H9 (cell line): Measurements from ENCODE around the gene RELCH. TPM values are rescaled to one million over a fixed set of nuclear protein-coding genes. Genes with fewer than 3 reads are reported as not detected.

Experiments used
- DNase-seq: peaks from one replicate; pipeline ENCODE4 v3.0.0-alpha.2; 2017
- H2AFZ ChIP-seq: one replicate; pipeline ENCODE4 v1.6.1; 2013; ENCODE audit warnings: mild to moderate bottlenecking, low read length, control low read depth, moderate library complexity
- H2AK5ac ChIP-seq: 2 replicates; pipeline ENCODE4 v1.6.1; 2013; ENCODE audit warnings: low read length, control low read depth, mixed read lengths; ENCODE audit not compliant: insufficient read length
- H2BK120ac ChIP-seq: one replicate; pipeline ENCODE4 v1.6.1; 2013; ENCODE audit warnings: low read depth, mild to moderate bottlenecking, low read length, control low read depth, inconsistent platforms; ENCODE audit not compliant: poor library complexity, severe bottlenecking
- H2BK12ac ChIP-seq: 2 replicates; pipeline ENCODE4 v1.6.1; 2013; ENCODE audit warnings: low read length, control low read depth, mixed read lengths, low read depth; ENCODE audit not compliant: insufficient read length
- H2BK15ac ChIP-seq: 2 replicates; pipeline ENCODE4 v1.6.1; 2013; ENCODE audit warnings: low read depth, low read length, control low read depth
- H2BK20ac ChIP-seq: one replicate; pipeline ENCODE4 v1.6.1; 2013; ENCODE audit warnings: low read depth, mild to moderate bottlenecking, low read length, control low read depth, inconsistent platforms; ENCODE audit not compliant: poor library complexity, severe bottlenecking
- H2BK5ac ChIP-seq: 2 replicates; pipeline ENCODE4 v1.6.1; 2013; ENCODE audit warnings: low read length, control low read depth, mixed read lengths; ENCODE audit not compliant: insufficient read length
- H3K14ac ChIP-seq: 2 replicates; pipeline ENCODE4 v1.6.1; 2013; ENCODE audit warnings: low read length, control low read depth; ENCODE audit not compliant: insufficient read depth
- H3K18ac ChIP-seq: 2 replicates; pipeline ENCODE4 v1.6.1; 2013; ENCODE audit warnings: low read depth, mild to moderate bottlenecking, mixed read lengths, low read length, control low read depth; ENCODE audit not compliant: insufficient read length
- H3K23ac ChIP-seq: 2 replicates; pipeline ENCODE4 v1.6.1; 2013; ENCODE audit warnings: low read length, control low read depth, mixed read lengths, low read depth; ENCODE audit not compliant: insufficient read length
- H3K23me2 ChIP-seq: 2 replicates; pipeline ENCODE4 v1.6.1; 2013; ENCODE audit warnings: low read depth, mild to moderate bottlenecking, mixed read lengths, low read length, control low read depth; ENCODE audit not compliant: insufficient read length, poor library complexity, severe bottlenecking
- H3K27ac ChIP-seq: 2 replicates; pipeline ENCODE4 v1.5.1; 2013; ENCODE audit warnings: low read length, control low read depth, mixed read lengths, low read depth; ENCODE audit not compliant: insufficient read length
- H3K27me3 ChIP-seq: 2 replicates; pipeline ENCODE4 v1.6.1; 2013; ENCODE audit warnings: low read length, control low read depth, inconsistent platforms; ENCODE audit not compliant: insufficient read depth
- H3K4ac ChIP-seq: 2 replicates; pipeline ENCODE4 v1.6.1; 2013; ENCODE audit warnings: low read depth, mild to moderate bottlenecking, control low read depth, inconsistent platforms, low read length, moderate library complexity
- H3K4me1 ChIP-seq: 2 replicates; pipeline ENCODE4 v1.6.1; 2013; ENCODE audit warnings: low read length, control low read depth, inconsistent platforms; ENCODE audit not compliant: insufficient read depth
- H3K4me2 ChIP-seq: 2 replicates; pipeline ENCODE4 v1.6.1; 2013; ENCODE audit warnings: low read length, control low read depth, mixed read lengths; ENCODE audit not compliant: insufficient read length, insufficient read depth
- H3K56ac ChIP-seq: 2 replicates; pipeline ENCODE4 v1.6.1; 2013; ENCODE audit warnings: low read depth, mild to moderate bottlenecking, mixed read lengths, low read length, control low read depth; ENCODE audit not compliant: insufficient read length
- H3K79me1 ChIP-seq: 2 replicates; pipeline ENCODE4 v1.6.1; 2013; ENCODE audit warnings: low read depth, mild to moderate bottlenecking, moderate library complexity, low read length, control low read depth, inconsistent platforms; ENCODE audit not compliant: insufficient read depth, poor library complexity, severe bottlenecking
- H3K79me2 ChIP-seq: 2 replicates; pipeline ENCODE4 v1.6.1; 2013; ENCODE audit warnings: low read length, control low read depth, inconsistent platforms; ENCODE audit not compliant: insufficient read depth
- H3K9ac ChIP-seq: 2 replicates; pipeline ENCODE4 v1.6.1; 2013; ENCODE audit warnings: low read length, control low read depth, mixed read lengths; ENCODE audit not compliant: insufficient read length; ENCODE audit errors: extremely low read depth
- H3K9me3 ChIP-seq: one replicate; pipeline ENCODE4 v1.6.1; 2013; ENCODE audit warnings: low read depth, low read length, inconsistent platforms; ENCODE audit not compliant: control insufficient read depth
- H3T11ph ChIP-seq: one replicate; pipeline ENCODE4 v1.6.1; 2013; ENCODE audit warnings: mild to moderate bottlenecking, low read length, control low read depth, inconsistent platforms
- H4K20me1 ChIP-seq: one replicate; pipeline ENCODE4 v1.6.1; 2013; ENCODE audit not compliant: control insufficient read depth, insufficient read length, insufficient read depth
- H4K5ac ChIP-seq: 2 replicates; pipeline ENCODE4 v1.6.1; 2013; ENCODE audit warnings: low read depth, mild to moderate bottlenecking, mixed read lengths, low read length, control low read depth; ENCODE audit not compliant: insufficient read length
- H4K8ac ChIP-seq: replicated peaks from 2 replicates; pipeline ENCODE4 v1.6.1; 2013; ENCODE audit warnings: low read length, control low read depth, mixed read lengths, low read depth; ENCODE audit not compliant: insufficient read length
- H4K91ac ChIP-seq: 2 replicates; pipeline ENCODE4 v1.6.1; 2013; ENCODE audit warnings: low read depth, mild to moderate bottlenecking, moderate library complexity, mixed read lengths, low read length, control low read depth; ENCODE audit not compliant: insufficient read length
- H3K27ac Mint-ChIP-seq, 3 experiments: 2 replicates in 2 of 3; 3 replicates in 1 of 3; pipeline ENCODE4 v1.8.0; 2020 to 2021; ENCODE audit warnings: mixed read lengths in 3 of 3, mild to moderate bottlenecking in 1 of 3, moderate library complexity in 1 of 3
- H3K27me3 Mint-ChIP-seq: 2 replicates; pipeline ENCODE4 v1.8.0; 2021; ENCODE audit warnings: low read depth, mild to moderate bottlenecking, moderate library complexity, mixed read lengths
- H3K36me3 Mint-ChIP-seq, 3 experiments: 2 replicates in 2 of 3; 3 replicates in 1 of 3; pipeline ENCODE4 v1.8.0; 2020 to 2021; ENCODE audit warnings: low read depth in 3 of 3, mixed read lengths in 3 of 3; ENCODE audit not compliant: insufficient read depth in 1 of 3
- H3K4me1 Mint-ChIP-seq, 2 experiments: 2 replicates each; pipeline ENCODE4 v1.8.0; 2020; ENCODE audit warnings: mixed read lengths in 2 of 2
- H3K4me3 Mint-ChIP-seq, 2 experiments: 2 replicates in 1 of 2; 3 replicates in 1 of 2; pipeline ENCODE4 v1.8.0; 2020 to 2021; ENCODE audit warnings: mild to moderate bottlenecking in 2 of 2, mixed read lengths in 2 of 2, moderate library complexity in 1 of 2
- H3K9me3 Mint-ChIP-seq, 2 experiments: 2 replicates in 1 of 2; 3 replicates in 1 of 2; pipeline ENCODE4 v1.8.0; 2020; ENCODE audit warnings: mild to moderate bottlenecking in 2 of 2, mixed read lengths in 2 of 2, moderate library complexity in 1 of 2
- CTCF ChIP-seq: fragments of 200-600 bp; sonication (generic); conservative IDR thresholded peaks from 3 replicates; pipeline ENCODE4 v1.8.0; 2021; ENCODE audit warnings: antibody characterized with exemption, mild to moderate bottlenecking
- WGBS: extraction: QIAGEN DNeasy Blood & Tissue Kit; methylation state at CpG from one replicate; pipeline ENCODE4 v1.1.7; 2013; ENCODE audit warnings: missing lambda C conversion rate, low lambda C conversion rate, mixed read lengths; ENCODE audit not compliant: insufficient read length; ENCODE audit errors: extremely low coverage; 5-methylcytosine and 5-hydroxymethylcytosine counted together
- total RNA-seq: library from RNA; stranded (reverse); gene quantifications from 2 replicates; pipeline ENCODE4 v1.2.1, GENCODE V29; 2021

Gene RELCH
- total RNA-seq, 1 experiment from 2014 or later, result 32.3 TPM

GRCh38 chr18:62287781-62288664 lies 101.0 kb downstream of the RELCH start:
- WGBS, result no CpG with 5 or more reads among the region's 2 CpGs
- Histone ChIP-seq H3K9me3 (no peaks in the 10 kb centered on the region), H3K4ac (no peak overlapping the region), H3T11ph (no peak overlapping the region), H4K5ac (no peak overlapping the region), H2AK5ac (no peak overlapping the region), H4K91ac (no peak overlapping the region), H3K27me3 (no peaks in the 10 kb centered on the region), H2AFZ (no peak overlapping the region), H3K56ac (no peak overlapping the region), H4K20me1 (no peaks in the 10 kb centered on the region), H3K4me2 (no peak overlapping the region), H3K18ac (no peak overlapping the region), H3K79me1 (no peaks in the 10 kb centered on the region), H3K27ac (no peak overlapping the region), H4K8ac (no peak overlapping the region), H3K4me1 (no peaks in the 10 kb centered on the region), H2BK20ac (no peak overlapping the region), H3K9ac (no peak overlapping the region), H3K23ac (no peak overlapping the region), H3K23me2 (no peaks in the 10 kb centered on the region), H3K14ac (no peak overlapping the region), H2BK12ac (no peak overlapping the region), H2BK120ac (no peak overlapping the region), H2BK5ac (no peak overlapping the region), H3K79me2 (no peaks in the 10 kb centered on the region), H2BK15ac (no peak overlapping the region)
- Mint-ChIP-seq H3K4me3 (no peak overlapping the region), H3K27ac (no peak overlapping the region), H3K27me3 (no peaks in the 10 kb centered on the region), H3K9me3 (no peaks in the 10 kb centered on the region), H3K36me3 (peaks cover 0 to 20% (median 14%) of the 10 kb centered on the region in 3 experiments; a peak in 5 of 7 replicates), H3K4me1 (no peaks in the 10 kb centered on the region)
- no peak for DNase-seq
- no peak for TF ChIP-seq CTCF
